Colon (tissue), 2 donors: ENCODE measurements around the gene DMD.
A peak's percentile ranks its signal among the peaks of the same experiment; 100 is the strongest.

ENCODE experiments used
- FAIRE-seq: peaks from 2 replicates; lab custom pipeline; 2012; peaks lifted over from hg19 to GRCh38; lab: Jason Lieb, UNC
- donor health status: control.
- donor health status: control.

Gene DMD

DNA sequence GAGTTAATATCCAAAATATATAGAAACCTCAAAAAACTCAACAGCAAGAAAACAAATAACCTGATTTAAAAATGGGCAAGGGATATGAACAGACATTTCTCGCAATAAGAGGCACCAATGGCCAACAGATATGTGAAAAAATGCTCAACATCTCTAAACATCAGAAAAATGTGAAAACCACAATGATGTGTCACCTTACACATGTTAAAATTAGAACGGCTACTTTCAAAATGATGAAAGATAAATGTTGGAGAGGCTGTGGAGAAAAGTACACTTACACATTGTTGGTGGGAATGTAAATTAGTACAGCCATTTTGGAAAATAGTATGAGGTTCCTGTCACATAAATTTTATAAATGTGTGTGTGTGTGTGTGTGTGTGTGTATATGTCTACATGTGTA is 731.3 kb downstream of the DMD start:
- peak; percentile 51 for FAIRE-seq

DNA sequence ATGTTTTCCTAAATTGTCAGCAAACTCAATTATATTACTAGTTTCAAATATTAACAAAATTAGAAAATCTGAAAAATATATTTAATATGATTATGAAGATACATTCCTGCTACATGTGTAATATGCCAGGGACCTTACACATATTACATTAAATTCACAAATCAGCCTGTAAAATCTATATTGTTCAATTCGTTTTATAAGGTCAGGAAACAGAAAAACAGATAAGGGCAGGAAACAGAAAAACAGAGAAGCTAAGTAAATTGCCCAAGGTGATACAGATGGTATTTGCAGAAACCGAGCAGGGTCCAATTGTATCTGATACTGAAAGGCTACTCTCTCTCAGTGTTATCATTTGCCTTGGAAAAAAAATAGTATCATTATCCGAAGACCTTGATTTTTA is 739.0 kb downstream of the DMD start:
- FAIRE-seq: no peak

DNA sequence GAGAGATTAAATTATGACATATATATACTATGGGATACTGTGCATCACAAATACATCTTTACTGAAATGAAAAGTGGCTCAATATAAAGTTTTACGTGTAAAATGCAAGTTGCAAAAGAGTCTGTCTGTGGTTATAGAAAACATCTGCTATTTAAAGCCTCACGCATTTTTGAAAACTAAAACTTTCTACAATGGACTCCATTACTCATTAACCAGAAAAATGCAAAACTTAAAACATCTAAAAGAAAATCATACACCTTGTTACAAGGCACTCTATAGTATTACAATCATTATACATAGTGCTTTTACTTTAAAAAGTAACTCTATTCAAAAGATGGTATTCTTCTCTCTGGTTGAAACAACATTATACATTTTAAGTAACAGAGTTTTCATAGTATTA is 755.6 kb downstream of the DMD start:
- peak; percentile 75 for FAIRE-seq

DNA sequence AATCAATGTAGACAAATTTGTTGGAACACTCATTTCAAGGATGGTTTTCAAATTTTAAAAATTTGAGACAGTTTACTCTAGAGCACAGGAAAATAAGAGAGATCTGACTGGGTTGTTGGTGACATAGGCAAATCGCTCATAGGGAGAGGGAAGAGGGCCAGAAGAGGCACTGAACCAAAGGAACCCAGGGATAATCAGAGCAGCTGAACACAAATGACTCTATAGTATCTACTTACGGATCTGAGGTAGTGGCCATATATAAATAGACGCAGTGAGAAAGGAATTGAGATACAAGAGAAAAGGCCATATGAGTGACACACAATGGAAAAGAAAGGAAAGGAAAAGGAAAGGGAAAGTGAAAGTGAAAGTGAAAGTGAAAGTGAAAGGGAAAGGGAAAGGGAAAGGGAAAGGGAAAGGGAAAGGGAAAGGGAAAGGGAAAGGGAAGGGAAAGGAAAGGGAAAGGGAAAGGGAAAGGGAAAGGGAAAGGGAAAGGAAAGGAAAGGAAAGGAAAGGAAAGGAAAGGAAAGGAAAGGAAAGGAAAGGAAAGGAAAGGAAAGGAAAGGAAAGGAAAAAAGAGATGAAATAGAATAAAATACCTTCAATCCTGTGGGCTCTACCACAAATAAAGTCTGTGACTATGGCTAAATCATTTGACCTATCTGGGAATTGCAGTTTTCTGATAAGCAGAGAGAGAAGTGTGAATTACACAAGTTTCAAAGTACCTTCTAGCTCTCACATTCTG is 759.2 kb downstream of the DMD start:
- FAIRE-seq: no peak

DNA sequence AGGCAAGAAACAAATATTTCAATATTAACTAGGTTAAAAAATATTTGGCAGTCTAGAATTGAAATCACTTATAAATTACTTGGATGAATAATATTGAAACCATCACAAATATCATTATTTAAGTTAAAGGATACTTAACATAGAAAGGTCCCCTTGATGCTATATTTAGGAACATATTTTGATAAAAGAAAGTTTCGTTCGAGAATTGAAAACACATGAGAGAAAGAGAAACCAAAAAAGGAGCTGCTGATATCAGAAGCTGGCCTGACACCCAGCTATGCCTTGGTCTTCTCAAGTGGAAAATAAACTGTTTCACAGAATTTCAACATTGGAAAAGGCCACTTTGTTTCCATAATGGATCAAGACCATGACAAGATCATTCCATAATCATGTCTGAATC is 762.4 kb downstream of the DMD start:
- no peak for FAIRE-seq

DNA sequence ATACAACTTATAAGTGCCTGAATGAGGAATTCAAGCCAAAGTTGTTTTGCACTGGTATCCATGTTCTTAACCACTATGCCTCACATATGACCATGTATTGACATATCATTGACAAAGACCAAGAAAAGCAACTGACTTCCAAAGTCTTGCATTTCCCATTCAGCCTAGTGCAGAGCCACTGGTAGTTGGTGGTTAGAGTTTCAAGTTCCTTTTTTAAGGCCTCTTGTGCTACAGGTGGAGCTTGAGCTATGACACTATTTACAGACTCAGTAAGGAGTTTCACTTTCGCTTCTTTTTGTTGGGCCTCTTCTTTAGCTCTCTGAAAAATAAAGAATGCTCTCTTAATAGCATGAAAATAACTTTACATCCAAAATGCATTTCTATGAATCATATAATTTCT is 763.0 kb downstream of the DMD start:
- peak; percentile 57 for FAIRE-seq

DNA sequence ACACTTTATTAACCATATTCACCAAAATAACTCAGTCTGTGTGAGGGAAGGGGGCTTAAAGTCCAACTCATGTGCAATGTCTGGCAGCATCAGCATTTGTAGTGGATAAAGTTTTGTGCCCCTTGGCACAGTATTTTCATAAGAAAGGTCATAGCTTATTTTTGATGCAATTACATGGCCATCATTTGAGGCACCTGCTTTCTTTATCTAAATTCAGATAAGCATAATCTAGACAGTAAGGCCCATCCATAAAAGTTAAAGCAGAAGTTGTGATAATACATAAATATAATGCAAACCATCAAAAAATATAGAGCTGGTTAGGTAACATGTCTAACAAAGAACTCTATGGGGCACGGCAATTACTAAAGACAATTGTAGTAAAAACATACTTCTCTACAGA is 763.7 kb downstream of the DMD start:
- peak; percentile 77 for FAIRE-seq

DNA sequence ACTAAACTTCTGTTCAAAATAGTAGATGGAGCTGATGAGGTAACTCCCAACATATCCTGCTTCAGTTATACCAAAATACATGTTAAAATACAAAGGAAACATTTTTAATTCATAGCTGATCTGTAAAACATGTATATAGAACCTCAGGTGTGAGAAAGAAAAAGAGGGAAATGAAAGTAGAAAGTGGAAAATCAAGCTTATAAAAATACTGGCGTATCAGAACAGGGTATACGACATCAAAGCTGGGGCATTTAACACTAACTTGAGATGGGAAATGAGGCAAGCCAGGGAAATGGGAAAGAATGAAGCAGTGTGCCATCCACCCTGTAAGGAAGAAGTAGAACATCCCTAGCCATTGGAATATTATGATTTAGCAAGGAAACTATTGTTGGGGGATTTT is 767.5 kb downstream of the DMD start:
- FAIRE-seq: peak; percentile 70

DNA sequence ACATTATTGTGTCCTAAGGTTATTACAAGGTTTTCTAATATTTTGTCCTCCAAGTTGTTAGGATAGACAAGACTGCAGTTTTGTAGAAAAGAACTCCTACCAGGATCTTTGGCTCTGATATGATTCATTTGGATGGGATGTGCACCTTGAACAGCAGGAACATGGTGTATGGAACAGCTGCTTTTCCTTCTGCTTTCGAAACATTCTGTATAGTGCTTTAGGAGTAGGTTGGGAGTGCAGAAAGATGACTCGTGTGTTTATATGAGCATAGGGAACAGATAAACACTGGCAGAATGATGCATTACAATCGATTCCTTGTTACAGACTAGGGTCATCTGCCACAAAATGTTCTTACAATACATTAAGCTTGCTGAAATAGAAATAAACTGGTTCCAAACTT is 790.1 kb downstream of the DMD start:
- no peak for FAIRE-seq

DNA sequence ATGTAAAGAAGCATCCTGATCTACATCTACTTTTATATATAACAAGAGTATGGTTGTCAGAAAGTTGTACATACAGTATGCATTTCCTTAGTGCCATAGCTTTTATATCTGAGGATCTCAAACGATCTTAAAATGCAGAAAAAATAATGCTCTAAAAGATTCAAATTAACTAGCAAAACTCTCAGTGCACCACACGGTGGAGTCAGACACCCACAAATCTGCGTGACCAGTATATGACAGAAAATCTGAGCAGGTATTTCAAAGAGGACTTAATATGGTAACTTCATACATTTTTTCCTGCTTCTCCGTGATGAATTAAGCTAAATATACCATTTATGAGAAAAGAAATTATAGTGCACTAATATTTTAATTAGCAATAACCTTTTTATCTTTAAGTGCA is 803.0 kb downstream of the DMD start:
- FAIRE-seq: no peak

DNA sequence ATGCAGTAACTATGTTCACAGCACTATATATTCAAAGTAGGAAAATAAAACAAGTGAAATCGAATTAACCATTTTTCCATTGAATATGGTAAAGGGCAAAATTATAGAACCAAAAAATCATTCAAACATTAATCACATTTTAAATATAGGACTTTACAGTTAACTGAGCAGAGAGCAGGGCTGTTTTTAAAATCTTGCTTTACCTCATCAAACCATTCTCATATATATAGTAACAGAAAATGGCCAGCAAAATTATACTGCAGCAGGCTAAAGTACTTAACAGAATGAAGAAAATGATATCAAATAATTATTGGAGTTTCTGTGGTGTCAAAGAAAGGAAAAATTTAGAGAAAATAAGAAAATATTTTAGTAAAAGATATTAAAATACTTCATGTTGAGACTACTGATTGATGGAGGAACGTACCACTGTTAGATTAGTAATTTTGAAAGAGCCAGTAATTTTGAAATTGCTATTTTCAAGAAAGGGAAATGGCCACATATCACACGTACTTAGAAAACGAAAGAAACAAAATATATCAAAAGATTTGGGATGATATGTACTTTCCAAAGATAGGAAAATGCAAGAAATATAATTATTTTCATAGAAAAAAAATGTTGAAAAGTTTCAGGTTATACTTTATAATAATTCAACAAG is 813.7 kb downstream of the DMD start:
- FAIRE-seq: peak; percentile 45

DNA sequence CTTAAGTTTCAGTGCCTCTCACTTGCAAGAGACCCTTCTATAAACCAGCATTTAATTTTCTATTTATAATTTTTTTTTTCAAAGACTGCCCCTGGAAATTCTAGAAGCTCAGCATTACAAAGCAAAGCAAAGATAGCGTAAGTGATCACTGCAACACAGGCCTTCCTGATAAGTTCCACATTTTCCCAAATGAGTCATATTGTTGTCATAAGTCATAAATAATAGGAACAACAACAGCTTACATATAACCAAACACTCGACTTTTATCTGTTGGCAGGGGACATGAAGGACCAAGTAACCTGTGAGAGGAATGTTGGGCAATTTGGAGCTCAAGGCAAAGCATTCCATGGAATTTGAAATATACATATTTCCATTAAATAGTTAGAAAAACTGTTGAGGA is 815.5 kb downstream of the DMD start:
- no peak for FAIRE-seq

DNA sequence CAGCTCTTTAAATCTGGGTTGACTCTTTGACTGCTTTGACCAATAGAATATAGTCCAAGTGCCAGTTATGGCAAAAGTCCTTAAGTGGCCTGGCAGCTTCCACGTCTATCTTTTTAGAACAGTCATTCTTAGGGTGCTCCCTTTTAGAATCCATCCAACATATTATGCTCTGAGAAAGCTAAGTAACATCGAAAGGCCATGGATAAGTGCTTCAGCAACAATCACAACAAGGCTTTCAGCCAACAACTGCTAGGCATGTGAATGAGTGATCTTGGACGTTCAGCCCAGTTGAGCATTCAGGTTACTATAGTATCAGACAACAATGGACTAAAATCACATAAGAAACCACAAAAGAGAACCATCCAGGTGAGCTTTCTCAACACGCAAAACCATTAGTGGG is 818.7 kb downstream of the DMD start:
- FAIRE-seq: no peak

DNA sequence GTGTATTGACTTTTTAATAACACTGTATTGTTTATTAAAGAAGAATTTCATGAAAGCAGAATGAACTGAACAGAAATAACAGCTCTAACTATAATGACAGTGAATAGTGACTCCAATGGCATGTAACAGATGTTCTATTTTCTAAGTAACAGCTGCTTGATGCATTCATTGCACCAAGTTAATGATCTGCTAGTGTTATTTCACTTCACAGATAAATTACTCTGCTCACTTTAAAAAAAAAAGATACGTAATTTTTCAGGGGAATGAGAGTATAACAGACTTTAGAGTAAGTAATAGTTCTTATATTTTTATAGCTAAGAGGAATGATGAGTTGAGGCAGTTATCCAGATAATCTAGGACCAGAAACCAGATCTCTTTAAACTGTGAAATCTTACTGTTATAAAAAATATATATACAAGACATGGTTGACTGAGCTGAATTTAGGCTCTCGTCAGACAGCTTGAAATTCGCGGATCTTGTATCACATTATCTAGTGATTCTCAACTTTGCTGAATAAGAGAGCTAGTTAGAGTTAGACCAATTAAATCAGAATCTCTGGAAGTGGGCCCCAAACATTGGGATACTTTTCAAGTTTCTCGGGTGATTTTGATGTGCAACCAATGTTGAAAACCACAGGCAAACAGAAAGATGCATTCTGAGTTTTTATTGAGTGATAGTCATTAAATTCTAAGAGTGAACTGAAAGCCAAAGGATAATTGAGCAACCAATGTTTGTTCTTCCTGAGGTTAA is 840.7 kb downstream of the DMD start:
- FAIRE-seq: no peak

DNA sequence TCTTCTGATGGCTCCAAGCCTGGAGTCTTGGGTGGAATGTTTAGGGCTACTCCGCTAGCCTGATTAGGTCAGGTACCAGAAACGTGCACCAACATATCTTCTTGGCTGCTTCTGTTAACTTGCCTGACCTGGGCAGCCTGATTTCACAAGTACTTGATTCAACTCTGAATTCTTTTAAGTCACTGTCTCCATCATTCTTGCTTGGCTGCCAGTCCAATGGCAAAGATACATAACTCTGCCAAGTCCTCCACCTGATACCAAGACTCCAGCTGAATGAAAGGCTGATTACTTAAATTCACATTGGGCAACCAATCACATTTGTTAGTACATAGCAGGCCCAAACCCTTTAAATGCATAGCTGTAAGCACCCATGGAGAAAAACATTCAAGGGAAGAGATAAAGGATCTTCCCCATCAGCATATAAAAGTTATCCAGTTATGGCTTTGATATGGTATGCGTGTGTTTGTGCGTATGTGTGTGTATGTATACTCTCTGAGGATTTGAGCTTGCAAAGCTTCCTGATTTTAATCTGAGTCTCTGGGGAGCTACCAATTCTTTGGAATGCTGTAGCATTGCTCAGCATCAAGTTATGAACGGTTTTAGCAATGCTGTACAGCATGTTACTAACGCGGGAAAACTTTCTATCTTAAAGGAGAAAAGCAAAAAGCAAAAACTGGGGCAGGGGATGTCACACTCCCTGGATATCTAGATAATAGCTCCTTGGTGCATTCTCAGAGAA is 917.2 kb downstream of the DMD start:
- FAIRE-seq: no peak

DNA sequence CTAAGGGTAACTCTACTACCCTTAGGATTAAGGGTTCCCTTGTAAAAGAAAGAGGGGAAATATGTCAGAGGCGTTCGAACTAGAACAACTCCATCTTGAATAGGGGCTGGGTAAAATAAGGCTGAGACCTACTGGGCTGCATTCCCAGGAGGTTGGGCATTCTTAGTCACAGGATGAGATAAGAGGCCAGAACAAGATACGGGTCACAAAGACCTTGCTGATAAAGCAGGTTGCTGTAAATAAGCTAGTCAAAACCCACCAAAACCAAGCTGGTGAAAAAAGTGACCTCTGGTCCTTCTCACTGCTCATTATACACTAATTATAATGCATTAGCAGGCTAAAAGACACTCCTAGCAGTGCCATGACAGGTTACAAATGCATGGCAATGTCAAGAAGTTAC is 922.0 kb downstream of the DMD start:
- FAIRE-seq: no peak

DNA sequence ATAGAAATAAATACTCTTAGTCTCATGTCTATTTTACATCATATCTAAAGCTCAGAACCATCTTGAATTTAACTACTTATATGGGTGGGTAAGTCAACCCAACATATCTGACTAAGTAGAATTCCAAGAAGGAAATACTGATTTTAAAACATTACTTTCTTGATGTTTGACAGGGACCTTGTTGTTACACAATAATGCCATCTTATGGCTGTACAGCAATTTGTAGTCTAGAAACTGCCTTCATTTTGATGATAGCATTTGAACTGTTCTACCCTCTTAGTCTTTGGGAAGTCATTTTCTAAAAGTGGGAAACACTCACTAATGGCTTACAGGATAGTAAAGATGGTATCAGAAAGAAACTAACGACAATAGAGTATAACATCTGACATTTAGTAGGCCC is 929.5 kb downstream of the DMD start:
- no peak for FAIRE-seq

DNA sequence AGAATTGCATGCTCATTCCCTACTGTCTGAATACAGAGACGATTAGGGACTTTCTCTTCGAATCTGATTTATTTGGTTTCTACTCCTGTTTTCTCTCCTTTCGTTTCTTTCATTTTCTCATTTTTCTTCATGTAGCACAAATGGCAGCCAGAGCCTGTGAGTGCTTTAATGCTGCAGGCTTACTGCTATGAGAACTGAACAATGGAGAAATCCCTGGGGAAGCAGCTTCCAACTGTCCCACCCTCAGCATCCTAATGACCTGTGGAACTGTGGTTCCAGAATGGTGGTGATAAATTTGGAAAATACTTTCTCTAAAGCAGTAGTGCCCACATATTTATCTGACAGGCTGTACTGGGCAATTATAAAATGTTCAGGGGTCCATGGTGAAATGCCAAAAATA is 930.4 kb downstream of the DMD start:
- FAIRE-seq: no peak

DNA sequence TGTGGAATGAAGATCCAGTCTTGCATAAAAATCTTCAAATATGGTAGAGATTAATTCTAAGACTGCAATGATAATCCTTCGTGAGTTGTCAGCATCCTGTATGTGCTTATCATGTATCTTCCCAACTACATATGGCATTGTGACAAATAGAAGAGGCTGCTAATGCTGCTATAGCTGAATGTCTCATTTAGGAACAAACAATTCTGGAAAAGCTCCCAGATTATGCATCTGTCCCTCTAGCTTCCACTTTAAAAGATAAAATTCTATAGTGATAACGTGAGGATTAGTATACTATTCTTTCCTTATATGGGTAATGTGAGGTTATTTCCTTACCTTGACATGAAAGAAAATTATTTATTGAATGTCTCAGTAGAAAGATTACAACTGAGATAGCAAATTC is 930.9 kb downstream of the DMD start:
- FAIRE-seq: peak; percentile 10

DNA sequence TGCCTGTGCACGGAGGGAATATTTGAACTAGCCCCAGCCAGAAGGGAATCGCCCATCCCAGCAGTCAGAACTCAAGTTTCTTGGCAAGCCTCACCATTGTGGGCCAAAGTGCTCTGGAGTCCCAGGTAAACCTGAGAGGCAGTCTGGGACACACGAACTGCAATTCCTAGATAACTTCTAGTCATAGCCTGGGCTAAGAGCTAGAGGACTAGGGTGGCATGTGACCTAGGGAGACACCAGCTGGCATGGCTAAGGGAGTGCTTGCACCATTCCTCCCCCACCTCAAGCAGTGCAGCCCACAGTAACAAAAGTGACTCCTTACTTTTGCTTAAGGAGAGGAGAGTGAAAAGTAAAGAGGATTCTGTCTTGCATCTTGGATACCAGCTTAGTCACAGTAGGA is 935.2 kb downstream of the DMD start:
- no peak for FAIRE-seq

DNA sequence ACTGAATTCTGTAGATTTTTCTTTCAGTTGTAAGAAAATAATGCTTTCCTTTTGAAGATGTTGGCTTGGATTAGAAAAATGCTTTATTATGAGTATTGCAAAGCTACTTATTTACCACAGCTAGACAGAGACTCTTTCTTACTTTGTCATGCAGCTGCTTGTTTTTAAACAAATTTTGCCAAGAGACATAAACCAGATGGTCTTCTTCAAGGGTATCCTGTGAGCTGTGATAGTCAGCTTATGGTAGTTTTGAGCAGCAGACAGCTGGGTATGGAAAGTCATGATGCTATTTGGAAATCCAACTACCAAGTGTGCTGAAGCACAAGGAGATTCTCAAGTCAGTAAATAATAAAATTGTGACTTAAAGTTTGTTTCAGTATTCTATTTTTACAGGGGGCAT is 941.5 kb downstream of the DMD start:
- FAIRE-seq: no peak

DNA sequence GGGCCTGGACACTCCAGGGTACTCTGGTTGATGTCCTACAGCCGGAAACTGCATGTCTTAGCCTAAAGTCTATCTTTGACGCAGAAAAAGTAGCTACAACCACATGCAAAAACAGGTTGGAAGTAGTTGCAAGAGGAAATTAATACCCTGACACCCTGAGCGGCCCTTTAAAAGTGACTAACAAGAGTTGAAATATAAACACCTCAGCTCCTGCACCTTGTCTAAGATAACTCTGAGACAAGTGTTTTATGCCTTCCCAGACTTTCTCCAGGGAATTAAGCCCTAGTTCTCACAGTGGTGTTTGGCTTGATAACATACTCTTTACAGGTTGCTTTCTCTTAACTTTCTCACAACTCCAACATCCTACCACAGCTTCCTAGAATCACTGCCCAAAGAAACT is 943.1 kb downstream of the DMD start:
- no peak for FAIRE-seq

DNA sequence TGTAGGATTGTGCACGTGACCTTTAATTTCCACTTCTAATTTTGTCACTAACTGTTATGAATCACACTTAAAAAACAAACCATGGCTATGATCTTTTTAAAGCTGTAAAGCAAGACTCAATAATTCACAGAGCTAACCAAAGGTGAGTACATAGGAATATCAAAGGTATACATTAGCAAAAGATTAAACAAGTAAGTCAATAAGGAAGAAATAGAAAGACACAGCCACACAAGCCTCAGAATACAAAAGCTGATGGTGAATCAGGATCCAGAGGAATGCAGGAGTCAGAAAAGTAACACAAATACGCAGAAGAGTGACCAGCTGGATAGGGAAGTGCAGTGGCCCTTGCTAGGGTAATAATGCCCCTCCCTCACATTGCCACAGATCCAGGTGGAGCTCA is 943.6 kb downstream of the DMD start:
- no peak for FAIRE-seq
